ENCODE results near the gene MYO5C.

DNA sequence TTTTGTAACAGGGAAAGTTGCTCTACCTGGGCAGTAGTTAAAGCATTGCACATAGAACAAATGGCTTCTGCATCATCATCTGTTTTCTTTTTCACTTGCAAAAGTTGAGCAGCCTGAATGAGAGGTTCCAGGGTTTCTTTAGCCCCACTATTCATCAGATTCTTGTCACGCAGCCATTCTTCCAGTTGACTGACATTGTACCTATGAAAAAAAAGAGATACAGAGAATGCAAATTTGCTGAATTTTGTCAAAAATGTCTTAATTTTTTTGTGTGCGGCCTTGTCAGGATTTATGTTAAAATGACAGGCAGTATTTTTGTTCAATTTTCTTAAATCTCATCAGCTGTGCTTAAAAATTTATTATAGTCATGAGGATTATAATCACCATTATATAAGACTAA lies 21.4 kb upstream of the MYO5C start:
- no peak for TF ChIP-seq CTCF (IDR thresholded peaks at IDR 0.05)
- TF ChIP-seq EZH2 (IDR thresholded peaks at IDR 0.05), result no peak
- TF ChIP-seq EZH2phosphoT487 (IDR thresholded peaks at IDR 0.05), result no peak

All from neural progenitor cell (in vitro differentiated cells).